ENCODE data around the gene RPS3.

The RPS3 gene

GRCh38 chr11:75437966-75438659 is 38.8 kb downstream of the RPS3 start:
- Histone ChIP-seq H3K27ac (ENCODE audit: low read depth, low read length) (no peak overlapping the region), H3K9me3 (ENCODE audit: control insufficient read depth, insufficient read depth, low read length) (no peaks in the 10 kb centered on the region), H3K9ac (ENCODE audit: low read depth, low read length) (no peak overlapping the region), H3K4me3 (ENCODE audit: low read depth, low read length) (no peak overlapping the region), H3K27me3 (ENCODE audit: control insufficient read depth, insufficient read depth, low read length) (peaks cover 8% of the 10 kb centered on the region), H3K36me3 (ENCODE audit: control insufficient read depth, insufficient read depth, low read length) (no peaks in the 10 kb centered on the region), H3K4me1 (ENCODE audit: control insufficient read depth, insufficient read depth, low read length) (peaks cover 6% of the 10 kb centered on the region; the same call in 1 of the 2 replicates)

DNA sequence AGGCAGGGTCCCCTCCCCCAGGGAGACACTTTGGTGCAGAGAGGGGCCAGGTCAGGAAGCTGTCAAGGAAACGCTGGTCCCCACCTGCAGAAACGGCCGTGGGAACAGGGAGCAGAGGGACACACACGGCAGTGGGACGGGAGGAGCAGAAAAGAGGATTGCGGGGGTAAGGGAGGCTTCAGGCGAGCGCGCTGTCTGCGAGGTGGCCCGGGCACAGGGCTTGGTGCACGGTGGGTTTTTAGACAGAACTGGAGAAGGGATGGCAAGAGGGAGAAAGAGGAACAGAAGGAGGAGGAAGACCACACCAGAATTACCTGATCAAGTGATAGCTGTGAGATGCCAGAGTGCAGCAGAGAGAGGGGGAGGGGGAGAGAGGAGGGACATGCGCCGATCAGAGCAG is 39.7 kb downstream of the RPS3 start:
- H3K27me3 ChIP-seq (ENCODE audit: control insufficient read depth, insufficient read depth, low read length), result no peaks in the 10 kb centered on the region
- H3K27ac ChIP-seq (ENCODE audit: low read depth, low read length), result no peak overlapping the region
- no peaks in the 10 kb centered on the region for H3K9me3 ChIP-seq (ENCODE audit: control insufficient read depth, insufficient read depth, low read length)
- no peak overlapping the region for H3K9ac ChIP-seq (ENCODE audit: low read depth, low read length)
- 0 out of 2 replicates have a peak, but pooled peaks cover 3% of the 10 kb centered on the region for H3K4me1 ChIP-seq (ENCODE audit: control insufficient read depth, insufficient read depth, low read length)
- no peak overlapping the region for H3K4me3 ChIP-seq (ENCODE audit: low read depth, low read length)
- no peaks in the 10 kb centered on the region for H3K36me3 ChIP-seq (ENCODE audit: control insufficient read depth, insufficient read depth, low read length)

DNA sequence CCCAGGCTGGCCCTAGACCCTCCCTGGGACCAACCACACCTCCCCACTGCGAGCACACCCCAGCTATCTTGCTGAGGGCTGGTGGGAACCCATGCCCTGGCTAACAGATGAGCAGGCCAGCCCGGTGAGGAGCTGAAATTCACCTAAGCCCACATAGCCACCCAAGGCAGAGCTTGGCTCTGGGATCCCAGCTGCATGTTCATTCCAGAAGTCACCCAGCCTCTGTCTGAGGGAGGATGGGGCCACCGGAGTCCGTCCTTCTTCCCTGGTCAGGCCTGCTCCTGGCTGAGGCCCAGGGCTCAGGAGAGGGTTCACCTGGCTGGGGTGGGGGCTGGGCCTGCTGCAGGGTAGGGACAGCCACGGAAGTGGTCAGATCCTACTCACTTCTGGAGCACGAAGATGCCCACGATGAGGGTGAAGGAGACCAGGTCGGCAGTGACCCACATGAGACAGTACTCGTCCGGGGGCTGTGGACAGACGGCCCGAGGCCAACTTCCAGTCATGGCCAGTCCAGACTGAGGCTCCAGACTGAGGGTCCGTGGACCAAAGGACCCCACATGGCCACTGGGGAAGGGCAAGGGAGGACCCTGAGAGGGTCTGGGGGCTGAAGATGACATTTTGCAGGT is 40.3 kb downstream of the RPS3 start:
- Histone ChIP-seq H3K9ac (ENCODE audit: low read depth, low read length) (no peak overlapping the region), H3K27ac (ENCODE audit: low read depth, low read length) (no peak overlapping the region), H3K27me3 (ENCODE audit: control insufficient read depth, insufficient read depth, low read length) (no peaks in the 10 kb centered on the region)

DNA sequence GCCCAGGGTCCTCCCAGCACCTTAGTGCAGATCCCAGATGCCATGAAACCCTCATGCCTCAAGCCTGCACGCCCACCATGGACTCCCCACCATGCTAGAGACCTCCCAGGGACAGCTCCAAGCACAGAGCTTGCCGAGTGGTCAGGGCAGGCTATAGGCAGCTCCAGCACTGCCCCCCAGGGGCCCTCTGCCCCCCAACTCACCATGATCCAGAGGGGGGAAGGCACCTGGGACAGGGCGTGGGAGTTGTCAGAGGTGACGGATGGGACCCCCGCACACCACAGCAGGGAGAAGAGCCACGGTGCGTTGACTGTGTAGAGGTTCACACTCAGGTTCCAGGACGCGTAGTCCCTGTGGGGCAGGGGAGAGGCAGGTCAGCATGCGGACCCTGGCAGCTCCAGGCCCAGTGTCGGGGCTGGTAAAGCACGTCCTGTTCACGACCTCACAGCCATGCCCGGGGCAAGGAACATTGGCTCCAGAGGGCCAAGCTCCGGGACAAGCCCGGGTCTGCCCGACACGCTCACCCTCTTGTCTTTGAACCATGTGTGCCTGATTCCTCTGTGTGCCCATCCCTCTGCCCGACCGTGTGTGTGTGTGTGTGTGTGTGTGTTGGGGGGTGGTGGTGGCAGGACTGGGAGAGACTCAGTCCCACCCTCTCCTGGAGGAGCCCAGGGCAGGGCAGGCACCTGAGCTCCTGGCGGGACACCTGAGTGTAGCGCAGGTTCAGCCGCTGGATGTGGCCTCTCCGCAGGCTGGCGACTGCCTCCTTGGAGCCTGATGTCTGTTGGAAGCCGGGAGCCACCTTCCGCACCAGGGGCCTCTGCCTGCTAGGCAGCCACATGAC is 41.9 kb downstream of the RPS3 start:
- H3K27ac ChIP-seq (ENCODE audit: low read depth, low read length), result no peak overlapping the region
- 0 out of 2 replicates have a peak, but pooled peaks cover 3% of the 10 kb centered on the region for H3K4me1 ChIP-seq (ENCODE audit: control insufficient read depth, insufficient read depth, low read length)
- H3K9me3 ChIP-seq (ENCODE audit: control insufficient read depth, insufficient read depth, low read length), result no peaks in the 10 kb centered on the region
- H3K9ac ChIP-seq (ENCODE audit: low read depth, low read length), result no peak overlapping the region
- no peaks in the 10 kb centered on the region for H3K36me3 ChIP-seq (ENCODE audit: control insufficient read depth, insufficient read depth, low read length)
- no peaks in the 10 kb centered on the region for H3K27me3 ChIP-seq (ENCODE audit: control insufficient read depth, insufficient read depth, low read length)
- no peak overlapping the region for H3K4me3 ChIP-seq (ENCODE audit: low read depth, low read length)

More for the DNA sequence above, 40.3 kb downstream of the RPS3 start:
- H3K9me3 ChIP-seq (ENCODE audit: control insufficient read depth, insufficient read depth, low read length), result no peaks in the 10 kb centered on the region
- no peak overlapping the region for H3K4me3 ChIP-seq (ENCODE audit: low read depth, low read length)
- 0 out of 2 replicates have a peak, but pooled peaks cover 3% of the 10 kb centered on the region for H3K4me1 ChIP-seq (ENCODE audit: control insufficient read depth, insufficient read depth, low read length)
- no peaks in the 10 kb centered on the region for H3K36me3 ChIP-seq (ENCODE audit: control insufficient read depth, insufficient read depth, low read length)

DNA sequence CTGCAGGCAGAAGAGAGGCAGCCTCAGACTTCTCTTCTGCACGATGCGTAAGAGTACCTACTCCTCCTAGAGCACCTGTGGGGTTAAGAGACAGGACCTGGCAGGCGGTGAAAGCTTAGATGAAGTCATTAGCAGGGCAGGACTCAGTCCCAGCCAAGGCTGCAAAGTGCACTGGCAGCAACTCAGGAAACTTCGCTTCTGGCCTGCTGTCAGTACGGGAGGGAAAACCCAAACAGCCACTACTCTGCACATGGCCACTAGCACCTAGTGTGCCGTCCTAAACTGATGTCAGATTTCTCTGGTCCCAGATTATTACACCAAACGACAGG is 42.5 kb downstream of the RPS3 start:
- Histone ChIP-seq H3K9ac (ENCODE audit: low read depth, low read length) (no peak overlapping the region), H3K27me3 (ENCODE audit: control insufficient read depth, insufficient read depth, low read length) (no peaks in the 10 kb centered on the region)

DNA sequence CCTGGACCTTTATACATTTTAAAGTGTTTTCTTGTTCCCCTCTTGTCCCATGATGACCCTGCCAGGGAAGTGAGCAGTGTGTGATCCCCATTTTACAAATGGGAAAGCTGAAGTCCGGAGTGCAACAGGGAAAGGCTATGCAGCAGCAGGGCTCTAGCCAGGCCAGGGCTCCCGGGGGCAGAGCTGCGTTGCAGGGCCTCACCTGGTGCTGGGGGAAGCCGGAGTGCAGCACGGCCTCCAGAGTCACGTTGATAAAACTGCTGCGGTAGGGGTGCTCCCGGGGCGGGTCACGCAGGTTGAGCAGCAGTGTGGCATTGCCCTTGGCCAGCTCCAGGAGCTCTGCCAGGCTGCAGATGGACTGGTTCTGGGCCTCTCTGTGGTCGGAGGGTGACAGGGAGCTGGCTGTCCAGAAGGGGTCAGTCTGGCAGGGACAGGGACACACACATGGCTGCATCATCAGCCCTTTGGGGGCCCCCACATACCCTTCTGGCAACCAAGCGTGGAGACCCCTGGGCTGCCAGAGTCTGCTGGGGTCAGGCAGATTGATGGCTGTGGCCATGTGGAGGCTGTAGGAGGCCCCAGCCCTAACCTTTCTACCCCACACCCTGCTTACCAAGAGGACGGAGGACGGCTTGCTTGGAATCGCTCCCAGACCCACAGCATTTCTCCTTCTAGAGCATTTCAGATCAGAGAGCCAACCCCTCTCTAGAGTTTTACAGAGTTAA is 43.0 kb downstream of the RPS3 start:
- Histone ChIP-seq H3K36me3 (ENCODE audit: control insufficient read depth, insufficient read depth, low read length) (no peaks in the 10 kb centered on the region), H3K4me1 (ENCODE audit: control insufficient read depth, insufficient read depth, low read length) (0 out of 2 replicates have a peak, but pooled peaks cover 3% of the 10 kb centered on the region), H3K9ac (ENCODE audit: low read depth, low read length) (no peak overlapping the region), H3K27ac (ENCODE audit: low read depth, low read length) (no peak overlapping the region), H3K4me3 (ENCODE audit: low read depth, low read length) (no peak overlapping the region), H3K9me3 (ENCODE audit: control insufficient read depth, insufficient read depth, low read length) (no peaks in the 10 kb centered on the region), H3K27me3 (ENCODE audit: control insufficient read depth, insufficient read depth, low read length) (no peaks in the 10 kb centered on the region)

More for the DNA sequence above, 42.5 kb downstream of the RPS3 start:
- Histone ChIP-seq H3K4me1 (ENCODE audit: control insufficient read depth, insufficient read depth, low read length) (0 out of 2 replicates have a peak, but pooled peaks cover 3% of the 10 kb centered on the region), H3K9me3 (ENCODE audit: control insufficient read depth, insufficient read depth, low read length) (no peaks in the 10 kb centered on the region), H3K4me3 (ENCODE audit: low read depth, low read length) (no peak overlapping the region), H3K27ac (ENCODE audit: low read depth, low read length) (no peak overlapping the region), H3K36me3 (ENCODE audit: control insufficient read depth, insufficient read depth, low read length) (no peaks in the 10 kb centered on the region)

GRCh38 chr11:75443043-75443442 is 43.7 kb downstream of the RPS3 start:
- Histone ChIP-seq H3K9ac (ENCODE audit: low read depth, low read length) (no peak overlapping the region), H3K4me1 (ENCODE audit: control insufficient read depth, insufficient read depth, low read length) (0 out of 2 replicates have a peak, but pooled peaks cover 3% of the 10 kb centered on the region), H3K27me3 (ENCODE audit: control insufficient read depth, insufficient read depth, low read length) (no peaks in the 10 kb centered on the region), H3K27ac (ENCODE audit: low read depth, low read length) (no peak overlapping the region), H3K9me3 (ENCODE audit: control insufficient read depth, insufficient read depth, low read length) (no peaks in the 10 kb centered on the region), H3K4me3 (ENCODE audit: low read depth, low read length) (no peak overlapping the region), H3K36me3 (ENCODE audit: control insufficient read depth, insufficient read depth, low read length) (no peaks in the 10 kb centered on the region)

- no peaks in the 10 kb centered on the region for H3K9me3 ChIP-seq (ENCODE audit: control insufficient read depth, insufficient read depth, low read length)
- no peaks in the 10 kb centered on the region for H3K36me3 ChIP-seq (ENCODE audit: control insufficient read depth, insufficient read depth, low read length)
- H3K4me3 ChIP-seq (ENCODE audit: low read depth, low read length), result no peak overlapping the region
- H3K27me3 ChIP-seq (ENCODE audit: control insufficient read depth, insufficient read depth, low read length), result no peaks in the 10 kb centered on the region
- H3K4me1 ChIP-seq (ENCODE audit: control insufficient read depth, insufficient read depth, low read length), result no peaks in the 10 kb centered on the region
- no peak overlapping the region for H3K27ac ChIP-seq (ENCODE audit: low read depth, low read length)
- H3K9ac ChIP-seq (ENCODE audit: low read depth, low read length), result no peak overlapping the region
Measured at GRCh38 chr11:75445315-75445953, 46.1 kb downstream of the RPS3 start.

- Histone ChIP-seq H3K36me3 (ENCODE audit: control insufficient read depth, insufficient read depth, low read length) (no peaks in the 10 kb centered on the region), H3K27me3 (ENCODE audit: control insufficient read depth, insufficient read depth, low read length) (no peaks in the 10 kb centered on the region; the same call in 1 of the 2 replicates), H3K4me1 (ENCODE audit: control insufficient read depth, insufficient read depth, low read length) (no peaks in the 10 kb centered on the region; the same call in 1 of the 2 replicates), H3K4me3 (ENCODE audit: low read depth, low read length) (no peak overlapping the region), H3K9me3 (ENCODE audit: control insufficient read depth, insufficient read depth, low read length) (no peaks in the 10 kb centered on the region), H3K27ac (ENCODE audit: low read depth, low read length) (no peak overlapping the region), H3K9ac (ENCODE audit: low read depth, low read length) (no peak overlapping the region)
Measured at GRCh38 chr11:75447415-75447814, 48.1 kb downstream of the RPS3 start.

DNA sequence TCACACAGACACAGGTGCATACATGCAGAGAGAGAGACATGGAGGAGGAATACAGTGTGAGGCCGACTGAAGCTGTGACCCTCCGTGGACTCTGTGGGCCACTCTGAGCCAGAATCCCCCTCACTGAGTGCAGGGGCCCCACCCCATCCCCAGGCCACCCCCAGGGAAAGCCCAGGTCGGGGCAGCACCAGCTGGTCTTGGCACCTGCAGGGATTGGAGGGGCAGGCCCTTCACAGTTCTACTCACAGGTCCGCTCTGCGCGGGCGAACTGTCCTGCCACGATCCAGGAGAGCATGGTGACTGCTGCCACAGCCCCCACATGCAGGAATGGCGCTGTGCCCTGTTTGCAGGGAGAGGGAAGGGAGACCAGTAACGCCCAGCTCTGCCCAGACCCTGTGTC is 50.0 kb downstream of the RPS3 start:
- Histone ChIP-seq H3K36me3 (ENCODE audit: control insufficient read depth, insufficient read depth, low read length) (no peaks in the 10 kb centered on the region), H3K4me3 (ENCODE audit: low read depth, low read length) (no peak overlapping the region), H3K27me3 (ENCODE audit: control insufficient read depth, insufficient read depth, low read length) (no peaks in the 10 kb centered on the region; the same call in 1 of the 2 replicates), H3K4me1 (ENCODE audit: control insufficient read depth, insufficient read depth, low read length) (no peaks in the 10 kb centered on the region; the same call in 1 of the 2 replicates), H3K9me3 (ENCODE audit: control insufficient read depth, insufficient read depth, low read length) (no peaks in the 10 kb centered on the region), H3K9ac (ENCODE audit: low read depth, low read length) (no peak overlapping the region), H3K27ac (ENCODE audit: low read depth, low read length) (no peak overlapping the region)

Measured in HUES48 (cell line).